Psoas muscle (tissue), 8 donors: ENCODE results near the gene DOHH. TPM values are rescaled to one million over a fixed set of nuclear protein-coding genes. Genes with fewer than 3 reads are reported as not detected.

Experiments
- ATAC-seq, 4 donors: fragments of 200-7000 bp; cut with Tn5 transposase; one replicate each; pipeline ENCODE4 v1.9.1; 2020; ENCODE audit warnings: moderate library complexity in 3 of 4, mild to moderate bottlenecking in 2 of 4
- DNase-seq, 2 donors: peaks; one replicate each; pipeline ENCODE4 v3.0.0-alpha.2; 2020
- H3K27ac ChIP-seq: fragments of 200-600 bp; one replicate; pipeline ENCODE4 v1.8.0; 2022
- H3K27me3 ChIP-seq, 3 donors: fragments of 200-600 bp in 1 of 3; one replicate each; pipeline versions ENCODE4 v1.6.1 to v1.8.0; 2013 to 2022; ENCODE audit warnings: low read length in 2 of 3, mild to moderate bottlenecking in 2 of 3, moderate library complexity in 1 of 3; ENCODE audit not compliant: insufficient read depth in 3 of 3
- H3K36me3 ChIP-seq, 2 donors: fragments of 200-600 bp in 1 of 2; one replicate each; pipeline versions ENCODE4 v1.6.1 to v1.8.0; 2013 to 2022; ENCODE audit warnings: low read depth in 1 of 2, mild to moderate bottlenecking in 1 of 2, moderate library complexity in 1 of 2; ENCODE audit not compliant: insufficient read depth in 1 of 2
- H3K4me1 ChIP-seq: fragments of 200-600 bp; one replicate; pipeline ENCODE4 v1.8.0; 2022
- H3K4me3 ChIP-seq: fragments of 200-600 bp; one replicate; pipeline ENCODE4 v1.8.0; 2022; ENCODE audit warnings: mild to moderate bottlenecking
- H3K9me3 ChIP-seq: fragments of 200-600 bp; one replicate; pipeline ENCODE4 v1.8.0; 2022
- WGBS, 3 donors: extraction: QIAGEN DNeasy Blood & Tissue Kit; methylation state at CpG; one replicate each; pipeline versions ENCODE4 v1.1.6 to v1.1.7; 2013; 5-methylcytosine and 5-hydroxymethylcytosine counted together
- intact Hi-C, 2 donors: fragments of 100-400 bp; cut with DNase I; formaldehyde crosslinking; loops; one replicate each; pipeline versions ENCODE4 v1.11.0 to v1.14.2; 2022
- polyA plus RNA-seq, 3 donors: library from polyadenylated mRNA; stranded (reverse); fragments of 200-250 nt; gene quantifications; one replicate each; pipeline ENCODE4 v1.2.3, GENCODE V29; 2013
- total RNA-seq, 4 donors: library from RNA; stranded (reverse); fragmentation: NEBNext Ultra II Directional in 2 of 4; extraction: Animal tissue kit (Norgen Biotek cat#: 25700) in 2 of 4; gene quantifications; one replicate each; pipeline versions ENCODE4 v1.2.1 to v1.2.4, GENCODE V29; 2021 to 2023
- TF ChIP-seq, protein P1 (sequence below): fragments of 200-600 bp; IDR thresholded peaks from one replicate; pipeline ENCODE4 v1.8.0; 2022; ENCODE audit warnings: antibody characterized with exemption
- donor health status: healthy with polysubstance abuse.
- donor health status: DM: no; HTN: no; CAD: no; lungs with moderate emphysema.
- donor health status: Bipolar disorder and iron deficiency.
- donor health status: healthy.
- donor health status: DM: yes; HTN: yes; CAD: no.
- donor health status: DM: no; HTN: no; CAD: no.
- donor health status: DM: no; HTN: no; CAD: no.
- donor health status: DM: yes; HTN: yes; CAD: no.

The DOHH gene
- total and polyA plus RNA-seq, 7 donors: 11.5 to 54.3 (median 21.8) TPM

DNA sequence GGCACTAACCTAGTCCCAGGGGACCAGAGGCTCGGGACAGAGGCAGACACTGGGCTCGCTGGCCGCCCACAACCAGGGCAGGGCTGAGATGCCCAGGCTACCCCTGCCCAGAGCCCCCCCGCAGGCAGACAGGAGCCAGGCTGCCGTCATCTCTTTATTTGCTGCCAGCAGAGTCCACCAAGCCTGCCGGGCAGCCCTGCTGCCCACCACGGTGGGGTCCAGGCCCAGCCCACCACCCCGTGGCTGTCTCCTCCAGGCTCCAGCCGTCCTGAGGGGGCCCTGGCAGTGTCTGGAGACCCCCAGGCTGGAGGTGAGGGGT is 43.5 kb upstream of the DOHH start:
- no peaks in the 10 kb centered on the region for H3K4me1 ChIP-seq
- ATAC-seq: no peak
- no peaks in the 10 kb centered on the region for H3K27me3 ChIP-seq
- TF ChIP-seq, protein P1, sequence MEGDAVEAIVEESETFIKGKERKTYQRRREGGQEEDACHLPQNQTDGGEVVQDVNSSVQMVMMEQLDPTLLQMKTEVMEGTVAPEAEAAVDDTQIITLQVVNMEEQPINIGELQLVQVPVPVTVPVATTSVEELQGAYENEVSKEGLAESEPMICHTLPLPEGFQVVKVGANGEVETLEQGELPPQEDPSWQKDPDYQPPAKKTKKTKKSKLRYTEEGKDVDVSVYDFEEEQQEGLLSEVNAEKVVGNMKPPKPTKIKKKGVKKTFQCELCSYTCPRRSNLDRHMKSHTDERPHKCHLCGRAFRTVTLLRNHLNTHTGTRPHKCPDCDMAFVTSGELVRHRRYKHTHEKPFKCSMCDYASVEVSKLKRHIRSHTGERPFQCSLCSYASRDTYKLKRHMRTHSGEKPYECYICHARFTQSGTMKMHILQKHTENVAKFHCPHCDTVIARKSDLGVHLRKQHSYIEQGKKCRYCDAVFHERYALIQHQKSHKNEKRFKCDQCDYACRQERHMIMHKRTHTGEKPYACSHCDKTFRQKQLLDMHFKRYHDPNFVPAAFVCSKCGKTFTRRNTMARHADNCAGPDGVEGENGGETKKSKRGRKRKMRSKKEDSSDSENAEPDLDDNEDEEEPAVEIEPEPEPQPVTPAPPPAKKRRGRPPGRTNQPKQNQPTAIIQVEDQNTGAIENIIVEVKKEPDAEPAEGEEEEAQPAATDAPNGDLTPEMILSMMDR: no peak
- WGBS, 3 donors: 73 to 74% (median 74%) methylated on average over 7 to 9 of the region's 9 CpGs
- no peaks in the 10 kb centered on the region for H3K9me3 ChIP-seq
- intact Hi-C loops: loop anchor here (2.0 kb wide), 1 partner anchor 75 kb away; no protein-coding TSS in a partner anchor
- peaks cover 0 to 13% of the 10 kb centered on the region in 2 donors for H3K36me3 ChIP-seq
- no peak overlapping the region for H3K4me3 ChIP-seq
- no peak for DNase-seq
- no peak overlapping the region for H3K27ac ChIP-seq

DNA sequence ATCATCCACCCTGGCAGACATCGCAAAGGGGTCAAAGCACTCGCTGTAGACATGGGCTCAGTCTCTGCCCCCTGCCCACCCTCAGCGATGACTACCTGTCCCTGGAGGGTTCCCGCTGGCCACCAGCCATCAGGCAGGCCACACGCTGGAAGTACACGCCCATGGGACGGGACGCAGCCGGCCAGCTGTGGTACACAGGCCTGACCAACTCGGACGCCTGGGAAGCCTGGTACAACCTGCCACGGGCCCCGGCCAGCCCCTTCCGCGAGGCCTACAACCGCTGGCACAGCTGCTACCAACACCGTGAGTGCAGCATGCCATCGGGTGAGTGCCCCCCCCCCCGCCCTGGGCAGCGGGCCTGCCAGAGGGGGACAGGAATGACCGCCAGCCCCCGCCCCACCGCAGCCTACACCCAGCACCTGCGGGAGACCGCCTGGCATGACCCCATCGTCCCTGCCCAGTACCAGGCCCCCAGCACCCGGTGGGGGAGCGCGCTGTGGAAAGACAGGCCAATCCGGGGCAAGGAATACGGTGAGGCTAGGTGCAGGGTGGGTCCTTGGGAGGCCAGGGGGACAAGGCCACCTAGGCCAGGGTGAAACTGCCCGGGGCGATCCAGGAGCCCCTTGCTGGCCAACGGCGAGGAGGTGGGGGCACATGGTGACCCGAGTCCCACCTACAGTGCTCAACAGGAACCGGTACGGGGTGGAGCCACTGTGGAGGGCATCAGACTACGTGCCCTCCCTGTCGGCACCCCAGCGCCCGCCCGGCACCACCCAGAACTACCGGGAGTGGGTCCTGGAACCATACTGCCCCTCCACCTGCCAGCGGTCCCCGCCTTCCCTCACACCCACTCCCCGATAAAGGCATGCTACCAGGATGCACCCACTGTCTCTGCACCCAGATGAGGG is 42.9 kb upstream of the DOHH start:
- peaks cover 0 to 13% of the 10 kb centered on the region in 2 donors for H3K36me3 ChIP-seq
- DNase-seq: peak; percentile 47 to 77
- no peak overlapping the region for H3K4me3 ChIP-seq
- no peaks in the 10 kb centered on the region for H3K4me1 ChIP-seq
- H3K27me3 ChIP-seq: no peaks in the 10 kb centered on the region
- no peaks in the 10 kb centered on the region for H3K9me3 ChIP-seq
- intact Hi-C loops: loop anchor here (2.0 kb wide), 1 partner anchor 75 kb away; no protein-coding TSS in a partner anchor
- ATAC-seq: peak in 2 of 4 donors; percentile 8 to 18
- 55 to 72% (median 57%) methylated on average over 37 to 47 of the region's 47 CpGs for WGBS, 3 donors
- H3K27ac ChIP-seq: no peak overlapping the region
- TF ChIP-seq, protein P1: no peak

DNA sequence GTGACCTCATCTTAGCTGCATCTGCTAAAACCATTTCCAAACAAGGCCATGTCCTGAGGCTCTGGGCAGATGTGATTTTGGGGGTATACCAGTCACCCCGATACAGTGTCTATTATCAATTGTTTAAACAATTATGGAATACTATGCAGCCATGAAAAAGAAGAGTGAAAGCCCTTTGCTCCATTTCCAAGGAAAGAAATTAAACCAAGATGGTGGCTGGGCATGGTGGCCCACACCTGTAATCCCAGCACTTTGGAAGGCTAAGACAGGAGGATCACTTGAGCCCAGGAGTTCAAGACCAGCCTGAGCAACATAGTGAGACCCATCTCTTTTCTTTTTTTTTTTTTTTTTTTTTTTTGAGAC is 39.3 kb upstream of the DOHH start:
- H3K36me3 ChIP-seq: peaks cover 3 to 21% of the 10 kb centered on the region in 2 donors
- no peaks in the 10 kb centered on the region for H3K9me3 ChIP-seq
- no peak overlapping the region for H3K4me3 ChIP-seq
- ATAC-seq (no peak), DNase-seq (no peak)
- no peaks in the 10 kb centered on the region for H3K27me3 ChIP-seq
- TF ChIP-seq, protein P1: no peak
- H3K4me1 ChIP-seq: no peaks in the 10 kb centered on the region
- H3K27ac ChIP-seq: no peak overlapping the region
- 93 to 100% (median 97%) methylated on average over 1 of the region's 1 CpG for WGBS, 3 donors
- intact Hi-C loops: no loop called here

DNA sequence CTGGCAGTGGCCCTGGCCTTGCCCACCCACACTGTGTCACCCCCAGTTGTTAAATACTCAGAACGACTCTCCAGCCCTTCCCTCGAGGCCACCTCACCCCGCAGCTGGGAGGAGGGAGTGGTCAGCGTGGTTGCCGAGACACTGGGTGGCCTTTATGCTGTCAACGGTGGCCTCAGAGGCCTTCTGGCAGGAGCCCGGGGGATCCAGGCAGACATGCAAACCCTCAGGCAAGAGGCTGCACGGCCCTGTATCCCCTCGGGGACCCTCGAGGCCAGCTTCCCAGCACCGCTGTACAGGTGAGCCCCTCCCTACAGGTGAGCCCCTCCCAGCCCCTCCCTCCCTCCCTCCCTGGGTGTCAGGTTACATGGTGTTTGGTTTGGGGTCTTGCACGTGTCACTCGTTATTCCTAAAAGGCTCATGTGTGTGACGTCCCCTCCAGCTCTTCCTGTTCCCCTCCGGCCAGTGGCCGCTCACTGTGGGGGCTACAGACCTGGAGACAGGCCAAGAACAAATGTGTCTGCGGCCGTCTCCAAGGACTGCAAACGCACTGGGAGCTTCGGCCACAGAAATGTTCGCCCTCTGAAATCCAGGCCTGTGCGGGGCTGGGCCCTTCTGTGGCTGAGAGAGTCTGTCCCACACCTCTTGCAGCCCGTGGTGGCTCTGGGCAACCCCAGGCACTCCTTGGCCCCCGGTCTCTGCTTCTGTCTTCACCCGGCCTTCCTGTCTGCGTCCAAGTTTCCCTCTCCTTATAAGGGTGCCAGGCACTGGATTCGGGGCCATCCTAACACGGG is 38.7 kb upstream of the DOHH start, which contains the start of gene TEKTIP1:
Gene TEKTIP1 (plus strand): TSS at position 210 of the 791 bp plus-strand sequence. CDS start 4 bp downstream, at position 214.
- WGBS, 3 donors: 62 to 68% (median 65%) methylated on average over 25 to 28 of the region's 28 CpGs
- TF ChIP-seq, protein P1: no peak
- DNase-seq: no peak
- Histone ChIP-seq H3K36me3 (peaks cover 3 to 26% of the 10 kb centered on the region in 2 donors), H3K9me3 (no peaks in the 10 kb centered on the region), H3K27ac (no peak within 1 kb of the TSS), H3K4me3 (no peak within 1 kb of the TSS), H3K4me1 (no peaks in the 10 kb centered on the region), H3K27me3 (no peaks in the 10 kb centered on the region)
- peak in 2 of 4 donors; percentile 6 to 13 for ATAC-seq
- intact Hi-C loops: no loop called here
